ENCODE data around the gene SLX4IP. TPM values are rescaled to one million over a fixed set of nuclear protein-coding genes. Genes with fewer than 3 reads are reported as not detected.
"Not testable (repeated sequence)": the region's sequence is repeated elsewhere in the genome, so short reads cannot be mapped to it uniquely, and the experiment has no call there.

Gene SLX4IP
- total RNA-seq, 2 donors from 2014 or later = 4.0 to 4.6 TPM

GRCh38 chr20:10617549-10618133 lies 182.5 kb downstream of the SLX4IP start:
- H3K4me3 Mint-ChIP-seq; H3K9me3 ChIP-seq (ENCODE audit: control insufficient read depth, low read length, poor library complexity, severe bottlenecking); H3K36me3 Mint-ChIP-seq (ENCODE audit: low read depth); H3K27ac Mint-ChIP-seq; ATAC-seq; DNase-seq; H3K27me3 Mint-ChIP-seq; H3K4me1 Mint-ChIP-seq: not testable (repeated sequence)

- ATAC-seq (no peak), DNase-seq (no peak)
- no peaks in the 10 kb centered on the region for H3K27me3 Mint-ChIP-seq
- no peak overlapping the region for H3K27ac Mint-ChIP-seq
- H3K36me3 Mint-ChIP-seq (ENCODE audit: low read depth) = peaks cover 3% of the 10 kb centered on the region
- no peaks in the 10 kb centered on the region for H3K4me1 Mint-ChIP-seq
- H3K4me3 Mint-ChIP-seq = no peak overlapping the region
- H3K9me3 ChIP-seq (ENCODE audit: control insufficient read depth, low read length, poor library complexity, severe bottlenecking) = no peaks in the 10 kb centered on the region
These were observed 183.6 kb downstream of the SLX4IP start for GRCh38 chr20:10618611-10619245.

GRCh38 chr20:10619427-10619826 lies 184.3 kb downstream of the SLX4IP start:
- H3K4me1 Mint-ChIP-seq = no peaks in the 10 kb centered on the region
- no peak overlapping the region for H3K4me3 Mint-ChIP-seq
- ATAC-seq = no peak
- no peaks in the 10 kb centered on the region for H3K9me3 ChIP-seq (ENCODE audit: control insufficient read depth, low read length, poor library complexity, severe bottlenecking)
- H3K27ac Mint-ChIP-seq = no peak overlapping the region
- no peak for DNase-seq
- peaks cover 7% of the 10 kb centered on the region for H3K36me3 Mint-ChIP-seq (ENCODE audit: low read depth)
- H3K27me3 Mint-ChIP-seq = no peaks in the 10 kb centered on the region

GRCh38 chr20:10621149-10621548 lies 186.0 kb downstream of the SLX4IP start:
- DNase-seq (no peak), ATAC-seq (no peak)
- no peaks in the 10 kb centered on the region for H3K9me3 ChIP-seq (ENCODE audit: control insufficient read depth, low read length, poor library complexity, severe bottlenecking)
- Mint-ChIP-seq H3K27me3 (no peaks in the 10 kb centered on the region), H3K4me3 (no peak overlapping the region), H3K4me1 (no peaks in the 10 kb centered on the region), H3K36me3 (ENCODE audit: low read depth) (peaks cover 6% of the 10 kb centered on the region), H3K27ac (no peak overlapping the region)

- H3K27me3 Mint-ChIP-seq = no peaks in the 10 kb centered on the region
- H3K9me3 ChIP-seq (ENCODE audit: control insufficient read depth, low read length, poor library complexity, severe bottlenecking) = no peaks in the 10 kb centered on the region
- no peak overlapping the region for H3K27ac Mint-ChIP-seq
- no peak for ATAC-seq
- H3K4me3 Mint-ChIP-seq = no peak overlapping the region
- peaks cover 6% of the 10 kb centered on the region for H3K36me3 Mint-ChIP-seq (ENCODE audit: low read depth)
- no peak for DNase-seq
- H3K4me1 Mint-ChIP-seq = no peaks in the 10 kb centered on the region
These were observed 187.7 kb downstream of the SLX4IP start for GRCh38 chr20:10622657-10623418.

GRCh38 chr20:10625641-10626040 lies 190.5 kb downstream of the SLX4IP start:
- no peaks in the 10 kb centered on the region for H3K27me3 Mint-ChIP-seq
- no peak for ATAC-seq
- H3K36me3 Mint-ChIP-seq (ENCODE audit: low read depth) = peaks cover 6% of the 10 kb centered on the region

GRCh38 chr20:10626896-10627295 lies 191.8 kb downstream of the SLX4IP start:
- H3K4me1 Mint-ChIP-seq = no peaks in the 10 kb centered on the region
- no peak for ATAC-seq
- no peak overlapping the region for H3K4me3 Mint-ChIP-seq
- no peaks in the 10 kb centered on the region for H3K9me3 ChIP-seq (ENCODE audit: control insufficient read depth, low read length, poor library complexity, severe bottlenecking)
- DNase-seq = no peak
- no peak overlapping the region for H3K27ac Mint-ChIP-seq
- no peaks in the 10 kb centered on the region for H3K27me3 Mint-ChIP-seq
- H3K36me3 Mint-ChIP-seq (ENCODE audit: low read depth) = peaks cover 6% of the 10 kb centered on the region

More at GRCh38 chr20:10625641-10626040, 190.5 kb downstream of the SLX4IP start:
- H3K9me3 ChIP-seq (ENCODE audit: control insufficient read depth, low read length, poor library complexity, severe bottlenecking) = no peaks in the 10 kb centered on the region
- no peak overlapping the region for H3K4me3 Mint-ChIP-seq
- H3K4me1 Mint-ChIP-seq = no peaks in the 10 kb centered on the region
- H3K27ac Mint-ChIP-seq = no peak overlapping the region
- no peak for DNase-seq

- Mint-ChIP-seq H3K27ac (no peak overlapping the region), H3K27me3 (no peaks in the 10 kb centered on the region), H3K4me1 (peaks cover 10% of the 10 kb centered on the region), H3K36me3 (ENCODE audit: low read depth) (peaks cover 2% of the 10 kb centered on the region), H3K4me3 (no peak overlapping the region)
- DNase-seq (no peak), ATAC-seq (no peak)
- H3K9me3 ChIP-seq (ENCODE audit: control insufficient read depth, low read length, poor library complexity, severe bottlenecking) = no peaks in the 10 kb centered on the region
These were observed 195.0 kb downstream of the SLX4IP start for GRCh38 chr20:10629946-10630650.

- H3K36me3 Mint-ChIP-seq (ENCODE audit: low read depth) = no peaks in the 10 kb centered on the region
- H3K27ac Mint-ChIP-seq = no peak overlapping the region
- no peak for ATAC-seq
- no peak for DNase-seq
- H3K4me3 Mint-ChIP-seq = no peak overlapping the region
- peaks cover 10% of the 10 kb centered on the region for H3K4me1 Mint-ChIP-seq
- no peaks in the 10 kb centered on the region for H3K27me3 Mint-ChIP-seq
- H3K9me3 ChIP-seq (ENCODE audit: control insufficient read depth, low read length, poor library complexity, severe bottlenecking) = no peaks in the 10 kb centered on the region
These were observed 196.0 kb downstream of the SLX4IP start for GRCh38 chr20:10631126-10631525.

- no peak for ATAC-seq
- Mint-ChIP-seq H3K4me3 (no peak overlapping the region), H3K27ac (no peak overlapping the region), H3K4me1 (peaks cover 10% of the 10 kb centered on the region), H3K36me3 (ENCODE audit: low read depth) (no peaks in the 10 kb centered on the region), H3K27me3 (no peaks in the 10 kb centered on the region)
- DNase-seq = no peak
- no peaks in the 10 kb centered on the region for H3K9me3 ChIP-seq (ENCODE audit: control insufficient read depth, low read length, poor library complexity, severe bottlenecking)
These were observed 197.8 kb downstream of the SLX4IP start for GRCh38 chr20:10632721-10633509.

GRCh38 chr20:10633718-10634117 lies 198.6 kb downstream of the SLX4IP start:
- Mint-ChIP-seq H3K36me3 (ENCODE audit: low read depth) (no peaks in the 10 kb centered on the region), H3K4me3 (no peak overlapping the region), H3K27me3 (no peaks in the 10 kb centered on the region), H3K27ac (no peak overlapping the region), H3K4me1 (peaks cover 10% of the 10 kb centered on the region)
- no peak for DNase-seq
- no peaks in the 10 kb centered on the region for H3K9me3 ChIP-seq (ENCODE audit: control insufficient read depth, low read length, poor library complexity, severe bottlenecking)
- no peak for ATAC-seq

GRCh38 chr20:10634211-10634610 lies 199.1 kb downstream of the SLX4IP start:
- no peaks in the 10 kb centered on the region for H3K9me3 ChIP-seq (ENCODE audit: control insufficient read depth, low read length, poor library complexity, severe bottlenecking)
- H3K4me1 Mint-ChIP-seq = peaks cover 10% of the 10 kb centered on the region
- no peaks in the 10 kb centered on the region for H3K36me3 Mint-ChIP-seq (ENCODE audit: low read depth)
- H3K27ac Mint-ChIP-seq = no peak overlapping the region
- no peaks in the 10 kb centered on the region for H3K27me3 Mint-ChIP-seq
- H3K4me3 Mint-ChIP-seq = no peak overlapping the region
- DNase-seq = no peak
- no peak for ATAC-seq

Measured in T-helper 17 cell (primary cell).